Activated B cell treated with CpG ODN at 0.5 μM for 24 hours (primary cell): ENCODE results near the gene SLC30A1. TPM values are rescaled to one million over a fixed set of nuclear protein-coding genes. Genes with fewer than 3 reads are reported as not detected.

Experiments
- ATAC-seq: fragments of 200-7000 bp; cut with Tn5 transposase; one replicate; pipeline ENCODE4 v1.10.0; 2021; ENCODE audit warnings: low read depth, mild to moderate bottlenecking, moderate library complexity
- CTCF ChIA-PET: fragments of 350-600 bp; sonication (Branson Sonifier 250); formaldehyde crosslinking; loops from one replicate; lab custom pipeline; 2021; ENCODE audit warnings: antibody characterized with exemption; lab: Charles Lee
- POLR2A ChIA-PET: fragments of 350-600 bp; sonication (Branson Sonifier 250); formaldehyde crosslinking; loops from one replicate; lab custom pipeline; 2021; ENCODE audit warnings: antibody characterized with exemption; lab: Charles Lee
- DNase-seq: peaks from one replicate; pipeline ENCODE4 v3.0.0; 2022
- H3K27ac Mint-ChIP-seq: one replicate; pipeline ENCODE4 v1.8.0; 2020; ENCODE audit warnings: mixed read lengths
- H3K27me3 Mint-ChIP-seq: one replicate; pipeline ENCODE4 v1.8.0; 2021; ENCODE audit warnings: mixed read lengths
- H3K36me3 Mint-ChIP-seq: one replicate; pipeline ENCODE4 v1.8.0; 2021; ENCODE audit warnings: low read depth, mixed read lengths
- H3K4me1 Mint-ChIP-seq: one replicate; pipeline ENCODE4 v1.8.0; 2021; ENCODE audit warnings: mixed read lengths
- H3K4me3 Mint-ChIP-seq: one replicate; pipeline ENCODE4 v1.8.0; 2020; ENCODE audit warnings: mild to moderate bottlenecking, mixed read lengths
- H3K9me3 Mint-ChIP-seq: one replicate; pipeline ENCODE4 v1.8.0; 2020; ENCODE audit warnings: mixed read lengths
- intact Hi-C: fragments of 100-400 bp; cut with micrococcal nuclease; formaldehyde crosslinking; loops from one replicate; pipeline ENCODE4 v1.15.1; 2024
- total RNA-seq: library from RNA; stranded (reverse); gene quantifications from 2 replicates; pipeline ENCODE4 v1.2.3, GENCODE V29; 2022
- TF ChIP-seq, protein P1 (sequence below): fragments of 200-600 bp; IDR thresholded peaks from one replicate; pipeline ENCODE4 v1.8.0; 2022; ENCODE audit warnings: antibody characterized with exemption, mild to moderate bottlenecking

SLC30A1 gene
- total RNA-seq, 1 donor from 2014 or later: 15.6 TPM

DNA sequence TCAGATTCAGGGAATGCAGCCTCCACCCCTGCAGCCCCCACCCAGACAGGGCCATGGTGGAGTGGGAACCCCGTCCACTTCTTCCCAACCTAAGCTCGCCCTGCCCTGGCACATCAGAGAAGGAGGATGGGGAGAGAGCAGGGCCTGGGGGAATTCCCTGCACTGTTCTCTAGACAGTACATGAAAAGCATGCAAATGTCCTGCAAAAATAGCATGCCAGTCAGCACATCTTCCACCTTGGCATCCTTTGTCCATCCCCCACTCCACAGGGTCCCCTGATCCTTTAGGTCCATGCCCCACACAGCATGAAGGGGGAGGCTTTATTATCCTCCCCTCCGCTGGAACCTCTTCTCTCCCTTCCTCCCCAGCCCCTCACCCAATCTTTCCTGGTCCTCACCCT, 52.0 kb downstream of the SLC30A1 start:
- H3K4me3 Mint-ChIP-seq: peak overlapping the region; percentile 26
- no peak overlapping the region for H3K27ac Mint-ChIP-seq
- intact Hi-C loops: no loop called here
- no peaks in the 10 kb centered on the region for H3K36me3 Mint-ChIP-seq
- no peaks in the 10 kb centered on the region for H3K9me3 Mint-ChIP-seq
- CTCF ChIA-PET: no interaction called here
- peaks cover 6% of the 10 kb centered on the region for H3K27me3 Mint-ChIP-seq
- TF ChIP-seq, protein P1, sequence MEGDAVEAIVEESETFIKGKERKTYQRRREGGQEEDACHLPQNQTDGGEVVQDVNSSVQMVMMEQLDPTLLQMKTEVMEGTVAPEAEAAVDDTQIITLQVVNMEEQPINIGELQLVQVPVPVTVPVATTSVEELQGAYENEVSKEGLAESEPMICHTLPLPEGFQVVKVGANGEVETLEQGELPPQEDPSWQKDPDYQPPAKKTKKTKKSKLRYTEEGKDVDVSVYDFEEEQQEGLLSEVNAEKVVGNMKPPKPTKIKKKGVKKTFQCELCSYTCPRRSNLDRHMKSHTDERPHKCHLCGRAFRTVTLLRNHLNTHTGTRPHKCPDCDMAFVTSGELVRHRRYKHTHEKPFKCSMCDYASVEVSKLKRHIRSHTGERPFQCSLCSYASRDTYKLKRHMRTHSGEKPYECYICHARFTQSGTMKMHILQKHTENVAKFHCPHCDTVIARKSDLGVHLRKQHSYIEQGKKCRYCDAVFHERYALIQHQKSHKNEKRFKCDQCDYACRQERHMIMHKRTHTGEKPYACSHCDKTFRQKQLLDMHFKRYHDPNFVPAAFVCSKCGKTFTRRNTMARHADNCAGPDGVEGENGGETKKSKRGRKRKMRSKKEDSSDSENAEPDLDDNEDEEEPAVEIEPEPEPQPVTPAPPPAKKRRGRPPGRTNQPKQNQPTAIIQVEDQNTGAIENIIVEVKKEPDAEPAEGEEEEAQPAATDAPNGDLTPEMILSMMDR: no peak
- ATAC-seq (peak; percentile 42), DNase-seq (no peak)
- H3K4me1 Mint-ChIP-seq: peaks cover 14% of the 10 kb centered on the region
- POLR2A ChIA-PET: no interaction called here

DNA sequence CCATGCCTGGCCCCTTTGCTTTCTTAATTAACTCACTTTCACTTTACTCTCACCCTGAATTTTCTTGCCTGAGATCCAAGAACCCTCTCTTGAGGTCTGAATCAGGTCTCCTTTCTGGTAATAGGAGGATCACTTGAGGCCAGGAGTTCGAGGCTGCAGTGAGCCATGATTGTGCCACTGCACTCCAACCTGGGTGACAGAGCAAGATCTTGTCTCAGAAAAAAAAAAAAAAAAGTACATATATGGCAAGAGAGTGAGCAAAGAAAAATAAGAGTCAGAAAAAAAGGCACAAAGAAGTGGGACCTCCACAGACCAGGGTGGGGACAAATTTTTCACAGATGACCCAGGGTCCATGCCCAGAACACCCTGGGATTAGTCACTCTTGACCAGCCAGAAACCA, 52.9 kb downstream of the SLC30A1 start:
- Mint-ChIP-seq H3K27ac (no peak overlapping the region), H3K36me3 (no peaks in the 10 kb centered on the region), H3K4me3 (no peak overlapping the region), H3K4me1 (peaks cover 14% of the 10 kb centered on the region), H3K9me3 (no peaks in the 10 kb centered on the region), H3K27me3 (peaks cover 6% of the 10 kb centered on the region)
- ATAC-seq: no peak
- ChIA-PET CTCF (no interaction called here), POLR2A (interaction anchor here (0.7 kb wide), 1 partner anchor 1438 kb away, joined by 5 read pairs; no protein-coding TSS in a partner anchor)
- no peak for DNase-seq
- intact Hi-C loops: no loop called here
- TF ChIP-seq, protein P1: no peak

DNA sequence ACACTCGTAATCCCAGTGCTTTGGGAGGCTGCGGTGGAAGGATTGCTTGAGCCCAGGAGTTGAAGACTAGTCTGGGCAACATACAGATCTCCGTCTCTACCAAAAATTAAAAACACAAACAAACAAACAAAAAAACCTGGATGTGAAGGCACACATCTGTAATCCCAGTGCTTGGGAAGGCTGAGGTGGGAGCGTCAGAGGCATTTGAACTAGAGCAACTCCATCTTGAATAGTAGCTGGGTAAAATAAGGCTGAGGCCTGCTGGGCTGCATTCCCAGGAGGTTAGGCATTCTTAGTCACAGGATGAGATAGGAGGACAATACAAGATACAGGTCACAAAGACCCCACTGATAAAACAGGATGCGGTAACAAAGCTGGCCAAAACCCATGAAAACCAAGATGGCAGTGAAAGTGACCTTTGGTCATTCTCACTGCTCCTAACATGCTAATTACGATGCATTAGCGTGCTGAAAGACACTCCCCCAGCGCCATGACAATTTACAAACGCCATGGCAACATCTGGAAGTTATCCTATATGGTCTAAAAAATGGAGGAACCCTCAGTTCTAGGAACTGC, 53.8 kb downstream of the SLC30A1 start:
- H3K4me1 Mint-ChIP-seq: peaks cover 14% of the 10 kb centered on the region
- H3K4me3 Mint-ChIP-seq: no peak overlapping the region
- H3K27ac Mint-ChIP-seq: no peak overlapping the region
- TF ChIP-seq, protein P1: no peak
- no peak for ATAC-seq
- ChIA-PET POLR2A (no interaction called here), CTCF (no interaction called here)
- DNase-seq: no peak
- peaks cover 6% of the 10 kb centered on the region for H3K27me3 Mint-ChIP-seq
- no peaks in the 10 kb centered on the region for H3K36me3 Mint-ChIP-seq
- H3K9me3 Mint-ChIP-seq: no peaks in the 10 kb centered on the region
- intact Hi-C loops: no loop called here

DNA sequence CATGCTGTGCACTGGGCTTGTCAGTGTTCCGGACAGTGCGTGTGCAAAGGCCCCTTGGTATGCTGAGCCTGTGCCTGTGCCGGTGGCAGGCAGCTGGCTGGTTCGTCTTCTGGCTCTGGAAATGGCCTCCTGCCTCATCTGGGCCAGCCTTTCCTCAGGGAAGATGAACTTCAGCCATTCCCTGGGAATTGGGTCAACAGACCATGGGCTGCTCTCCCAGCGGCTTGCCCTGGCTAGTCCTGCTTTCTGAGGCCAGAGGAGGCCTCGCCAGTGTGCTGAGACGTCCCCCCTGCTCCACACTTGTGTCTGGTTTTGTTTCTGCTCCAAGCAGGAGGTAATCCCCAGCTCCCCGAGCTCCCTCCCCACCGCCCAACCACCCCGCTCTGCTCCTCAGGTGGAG, 54.4 kb downstream of the SLC30A1 start:
- ATAC-seq (no peak), DNase-seq (no peak)
- POLR2A ChIA-PET: no interaction called here
- CTCF ChIA-PET: no interaction called here
- Mint-ChIP-seq H3K4me1 (peaks cover 18% of the 10 kb centered on the region), H3K27me3 (peaks cover 3% of the 10 kb centered on the region), H3K36me3 (no peaks in the 10 kb centered on the region), H3K9me3 (no peaks in the 10 kb centered on the region), H3K27ac (no peak overlapping the region), H3K4me3 (no peak overlapping the region)
- intact Hi-C loops: no loop called here
- TF ChIP-seq, protein P1: no peak

DNA sequence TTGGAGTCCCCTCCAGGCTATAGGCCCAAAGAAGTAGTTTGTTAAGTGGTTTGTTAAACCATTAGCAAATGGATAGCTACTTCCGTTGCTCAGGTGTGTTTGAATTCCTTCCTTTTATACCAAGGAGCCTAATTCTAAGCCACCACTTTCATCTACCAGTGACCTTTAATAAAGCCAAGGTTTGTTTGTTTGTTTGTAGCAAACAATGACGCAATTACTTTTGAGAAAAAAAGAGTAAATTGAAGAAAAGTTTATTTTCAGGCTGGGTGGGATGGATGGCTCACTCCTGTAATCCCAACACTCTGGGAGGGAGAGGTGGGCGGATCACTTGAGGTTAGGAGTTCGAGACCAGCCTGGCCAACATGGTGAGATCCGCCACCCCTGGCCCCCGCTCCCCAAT, 56.2 kb downstream of the SLC30A1 start:
- POLR2A ChIA-PET: no interaction called here
- Mint-ChIP-seq H3K27me3 (peaks cover 2% of the 10 kb centered on the region), H3K27ac (no peak overlapping the region), H3K9me3 (no peaks in the 10 kb centered on the region), H3K36me3 (no peaks in the 10 kb centered on the region), H3K4me3 (no peak overlapping the region), H3K4me1 (peaks cover 33% of the 10 kb centered on the region)
- DNase-seq: no peak
- intact Hi-C loops: no loop called here
- CTCF ChIA-PET: no interaction called here
- TF ChIP-seq, protein P1: no peak
- ATAC-seq: no peak

Other genes starting within 250 kb of the SLC30A1 start
- gene RD3, start 87.0 kb downstream of the SLC30A1 start, total RNA-seq: not detected in 2 replicates
- 0.35 and 0.59 TPM in 2 replicates for gene NEK2, start 96.5 kb upstream of the SLC30A1 start, total RNA-seq